Type B pancreatic cell (in vitro differentiated cells): ENCODE measurements around the gene EFS. TPM values are rescaled to one million over a fixed set of nuclear protein-coding genes. Genes with fewer than 3 reads are reported as not detected.
"Not testable (repeated sequence)": the region's sequence is repeated elsewhere in the genome, so short reads cannot be mapped to it uniquely, and the experiment has no call there.

ENCODE experiments used
- DNase-seq: peaks from one replicate; pipeline ENCODE4 v3.0.0; 2021; ENCODE audit warnings: mixed read lengths; ENCODE audit not compliant: unreplicated experiment; ENCODE audit errors: extremely low spot score
- H3K27ac Mint-ChIP-seq: 2 replicates; pipeline ENCODE4 v1.8.0; 2021; ENCODE audit warnings: mild to moderate bottlenecking, mixed read lengths
- H3K27me3 Mint-ChIP-seq: 2 replicates; pipeline ENCODE4 v1.8.0; 2021; ENCODE audit warnings: mixed read lengths
- H3K36me3 Mint-ChIP-seq: 2 replicates; pipeline ENCODE4 v1.8.0; 2021; ENCODE audit warnings: mixed read lengths
- H3K4me1 Mint-ChIP-seq: one replicate; pipeline ENCODE4 v1.8.0; 2021; ENCODE audit warnings: mixed read lengths; ENCODE audit not compliant: unreplicated experiment
- H3K4me3 Mint-ChIP-seq: 2 replicates; pipeline ENCODE4 v1.8.0; 2021; ENCODE audit warnings: mild to moderate bottlenecking, mixed read lengths
- H3K9me3 Mint-ChIP-seq: 2 replicates; pipeline ENCODE4 v1.8.0; 2021; ENCODE audit warnings: mixed read lengths
- total RNA-seq: library from RNA; stranded (reverse); gene quantifications from 2 replicates; pipeline ENCODE4 v1.2.1, GENCODE V29; 2021; ENCODE audit warnings: low replicate concordance
- TF ChIP-seq, protein P1 (sequence below): fragments of 200-600 bp; sonication (generic); conservative IDR thresholded peaks from 2 replicates; pipeline ENCODE4 v1.5.0; 2021; ENCODE audit warnings: antibody characterized with exemption, mild to moderate bottlenecking

The EFS gene
- total RNA-seq, 1 donor from 2014 or later: 59.3 TPM

DNA sequence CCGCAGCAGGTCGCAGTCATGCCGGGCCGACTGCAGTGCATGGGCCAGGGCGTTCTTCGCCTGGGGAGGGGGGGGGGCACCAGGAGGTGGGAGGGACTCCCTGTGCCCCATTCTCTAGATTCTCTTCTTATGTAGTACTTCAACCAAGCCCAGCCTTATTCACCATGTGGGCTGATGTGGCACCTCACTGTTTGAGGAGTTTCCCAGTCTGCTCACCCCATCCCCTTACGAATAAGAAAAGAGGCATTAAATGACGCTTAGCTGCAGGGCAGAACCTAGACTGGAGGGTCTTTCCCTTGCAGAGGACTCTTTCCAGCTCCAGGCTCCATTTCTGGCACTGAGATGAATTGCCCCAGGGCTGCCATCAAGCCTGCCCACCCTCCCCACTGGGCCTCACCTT lies 24.0 kb upstream of the EFS start:
- Mint-ChIP-seq H3K36me3 (no peaks in the 10 kb centered on the region), H3K4me1 (peaks cover 7% of the 10 kb centered on the region), H3K27me3 (peaks cover 14% of the 10 kb centered on the region), H3K27ac (no peak overlapping the region), H3K9me3 (peaks cover 3% of the 10 kb centered on the region), H3K4me3 (no peak overlapping the region)
- TF ChIP-seq, protein P1, sequence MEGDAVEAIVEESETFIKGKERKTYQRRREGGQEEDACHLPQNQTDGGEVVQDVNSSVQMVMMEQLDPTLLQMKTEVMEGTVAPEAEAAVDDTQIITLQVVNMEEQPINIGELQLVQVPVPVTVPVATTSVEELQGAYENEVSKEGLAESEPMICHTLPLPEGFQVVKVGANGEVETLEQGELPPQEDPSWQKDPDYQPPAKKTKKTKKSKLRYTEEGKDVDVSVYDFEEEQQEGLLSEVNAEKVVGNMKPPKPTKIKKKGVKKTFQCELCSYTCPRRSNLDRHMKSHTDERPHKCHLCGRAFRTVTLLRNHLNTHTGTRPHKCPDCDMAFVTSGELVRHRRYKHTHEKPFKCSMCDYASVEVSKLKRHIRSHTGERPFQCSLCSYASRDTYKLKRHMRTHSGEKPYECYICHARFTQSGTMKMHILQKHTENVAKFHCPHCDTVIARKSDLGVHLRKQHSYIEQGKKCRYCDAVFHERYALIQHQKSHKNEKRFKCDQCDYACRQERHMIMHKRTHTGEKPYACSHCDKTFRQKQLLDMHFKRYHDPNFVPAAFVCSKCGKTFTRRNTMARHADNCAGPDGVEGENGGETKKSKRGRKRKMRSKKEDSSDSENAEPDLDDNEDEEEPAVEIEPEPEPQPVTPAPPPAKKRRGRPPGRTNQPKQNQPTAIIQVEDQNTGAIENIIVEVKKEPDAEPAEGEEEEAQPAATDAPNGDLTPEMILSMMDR: no peak
- DNase-seq: no peak

DNA sequence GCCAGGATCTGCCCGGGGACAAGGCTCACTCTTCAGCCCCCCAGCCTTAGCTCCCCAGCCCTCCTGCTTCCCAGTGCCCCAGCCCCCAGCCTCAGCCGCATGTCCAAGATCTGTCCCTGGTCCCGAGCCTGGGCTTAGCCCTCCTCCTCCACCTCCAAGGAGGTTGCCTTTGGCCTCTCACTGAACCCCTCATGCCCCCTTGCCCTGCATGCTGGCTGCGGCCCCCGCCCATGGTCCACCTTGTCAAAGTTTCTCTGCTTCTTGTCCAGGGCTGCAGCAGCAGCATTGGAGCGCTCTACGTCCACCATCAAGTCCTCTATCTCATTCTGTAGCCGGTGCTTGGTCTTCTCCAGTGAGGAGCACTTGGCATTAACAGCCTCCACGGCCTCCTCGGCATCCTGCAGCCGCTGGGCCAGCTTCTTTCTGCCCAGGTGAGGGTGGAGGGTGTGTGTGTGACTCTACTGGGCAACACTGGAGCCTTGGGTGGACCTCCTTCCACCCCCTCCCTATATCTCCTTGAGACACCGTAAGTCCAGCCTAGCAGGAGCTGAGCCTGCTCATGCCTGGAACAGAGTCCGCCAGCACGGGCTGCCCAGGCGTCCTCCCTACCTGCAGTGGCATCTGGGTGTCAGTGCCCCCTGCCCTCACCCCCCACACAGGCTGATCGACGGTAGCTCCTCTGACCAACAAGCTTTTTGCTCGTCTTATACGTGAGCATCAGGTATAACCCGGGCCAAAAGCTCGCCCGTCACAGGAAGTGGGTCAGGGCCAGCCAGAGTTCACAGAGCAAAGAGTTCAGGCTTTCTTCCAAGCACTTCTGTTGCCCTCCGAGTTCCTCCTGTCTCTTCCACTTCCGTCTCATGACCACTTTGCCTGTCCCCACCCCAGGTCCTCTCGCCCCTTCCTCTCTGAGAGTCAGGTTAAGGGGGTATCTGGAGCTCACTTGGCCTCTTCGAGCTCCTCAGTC lies 23.2 kb upstream of the EFS start:
- no peak for DNase-seq
- Mint-ChIP-seq H3K4me1 (peaks cover 7% of the 10 kb centered on the region), H3K9me3 (no peaks in the 10 kb centered on the region), H3K27ac (no peak overlapping the region), H3K36me3 (no peaks in the 10 kb centered on the region), H3K27me3 (peaks cover 11% of the 10 kb centered on the region), H3K4me3 (no peak overlapping the region)
- TF ChIP-seq, protein P1: no peak

DNA sequence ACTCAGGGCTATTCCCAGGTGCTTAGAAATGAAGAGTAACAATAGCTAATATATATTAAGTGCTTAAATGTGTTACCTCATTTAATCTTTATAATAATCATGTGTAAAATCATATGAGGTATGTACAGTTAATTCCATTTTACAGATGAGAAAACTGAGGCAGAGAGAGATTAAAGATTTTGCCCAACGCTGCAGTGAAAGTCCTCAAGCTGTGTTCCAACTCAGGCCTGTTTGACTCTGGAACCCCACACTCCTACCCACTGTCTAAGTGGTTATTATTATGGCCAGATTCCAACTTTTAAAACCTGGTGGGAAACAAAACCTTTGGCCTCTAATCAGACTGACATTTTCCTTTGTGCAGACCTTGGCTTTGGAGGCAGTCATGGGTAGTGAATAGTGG lies 22.0 kb upstream of the EFS start:
- no peak for DNase-seq
- H3K27me3 Mint-ChIP-seq: peaks cover 12% of the 10 kb centered on the region
- H3K9me3 Mint-ChIP-seq: no peaks in the 10 kb centered on the region
- no peak overlapping the region for H3K27ac Mint-ChIP-seq
- H3K36me3 Mint-ChIP-seq: no peaks in the 10 kb centered on the region
- H3K4me3 Mint-ChIP-seq: no peak overlapping the region
- peaks cover 7% of the 10 kb centered on the region for H3K4me1 Mint-ChIP-seq
- TF ChIP-seq, protein P1: no peak

DNA sequence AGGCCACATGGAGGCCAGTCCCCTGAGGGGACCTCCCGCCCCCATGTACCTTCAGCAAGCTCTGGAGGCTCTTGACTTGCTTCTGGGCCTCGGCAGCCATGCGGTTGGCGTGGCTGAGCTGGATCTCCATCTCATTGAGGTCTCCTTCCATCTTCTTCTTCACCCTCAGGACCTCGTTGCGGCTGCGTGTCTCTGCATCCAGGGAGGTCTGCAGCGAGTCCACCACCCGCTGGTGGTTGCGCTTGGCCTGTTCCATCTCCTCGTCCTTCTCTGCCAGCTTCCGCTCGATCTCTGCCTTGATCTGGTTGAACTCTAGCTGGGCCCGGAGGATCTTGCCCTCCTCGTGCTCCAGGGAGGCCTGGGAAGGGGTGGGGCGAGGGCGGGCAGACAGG lies 21.3 kb upstream of the EFS start:
- H3K9me3 Mint-ChIP-seq, H3K27ac Mint-ChIP-seq, DNase-seq, H3K36me3 Mint-ChIP-seq, H3K4me1 Mint-ChIP-seq, H3K4me3 Mint-ChIP-seq: not testable (repeated sequence)
- peaks cover 15% of the 10 kb centered on the region for H3K27me3 Mint-ChIP-seq

DNA sequence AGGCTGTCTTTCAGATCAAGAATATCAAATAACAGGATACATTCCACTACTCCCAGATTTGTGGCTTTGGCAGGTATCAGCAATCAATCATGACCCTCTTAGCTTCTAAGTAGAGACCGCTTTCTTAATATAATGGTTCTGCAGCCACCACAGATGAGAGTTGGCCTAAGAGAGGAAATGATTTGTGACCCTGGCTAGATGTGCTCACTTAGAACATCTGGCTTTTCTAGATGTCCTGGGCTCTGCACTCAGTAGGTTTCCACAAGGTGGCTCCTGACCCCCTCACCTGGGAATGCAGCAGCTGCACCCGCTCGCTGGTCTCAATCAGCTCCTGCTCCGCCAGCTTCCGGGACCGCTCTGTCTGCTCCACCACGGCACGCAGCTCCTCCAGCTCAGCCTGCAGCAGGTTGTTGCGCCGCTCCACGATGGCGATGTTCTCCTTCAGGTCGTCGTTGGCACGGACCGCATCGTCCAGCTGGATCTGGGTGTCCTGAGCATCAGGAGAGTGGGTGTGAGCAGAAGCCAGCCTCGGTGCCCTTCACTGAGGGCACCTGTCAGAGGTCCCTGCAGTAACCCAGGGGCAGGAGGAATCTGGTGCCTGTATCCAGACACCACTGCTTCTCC lies 20.8 kb upstream of the EFS start:
- Mint-ChIP-seq H3K27ac (no peak overlapping the region), H3K36me3 (no peaks in the 10 kb centered on the region), H3K27me3 (peaks cover 18% of the 10 kb centered on the region), H3K4me3 (no peak overlapping the region), H3K9me3 (no peaks in the 10 kb centered on the region), H3K4me1 (peaks cover 7% of the 10 kb centered on the region)
- DNase-seq: no peak
- TF ChIP-seq, protein P1: no peak

DNA sequence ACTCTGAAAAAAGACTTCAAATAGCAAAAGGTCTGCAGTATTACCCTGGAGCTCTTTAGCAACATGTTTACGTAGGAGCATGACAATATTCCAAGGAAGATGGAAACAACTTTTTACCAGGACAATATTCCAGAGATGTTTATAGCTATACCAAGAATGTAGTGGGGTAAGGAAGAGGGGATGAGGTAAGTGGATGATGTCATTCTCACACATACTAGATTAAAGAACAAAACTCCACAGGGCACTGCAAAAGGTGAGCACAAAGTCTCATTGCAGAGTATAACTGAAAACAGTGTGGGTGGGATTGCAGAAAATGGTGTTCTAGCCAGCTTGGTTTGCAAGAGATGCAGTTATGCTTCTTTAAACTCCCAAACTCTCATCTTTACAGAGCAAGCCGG lies 20.3 kb upstream of the EFS start:
- no peak overlapping the region for H3K4me3 Mint-ChIP-seq
- DNase-seq: no peak
- no peak overlapping the region for H3K27ac Mint-ChIP-seq
- H3K27me3 Mint-ChIP-seq: peaks cover 19% of the 10 kb centered on the region
- TF ChIP-seq, protein P1: no peak
- H3K36me3 Mint-ChIP-seq: no peaks in the 10 kb centered on the region
- H3K4me1 Mint-ChIP-seq: peaks cover 7% of the 10 kb centered on the region
- no peaks in the 10 kb centered on the region for H3K9me3 Mint-ChIP-seq
